ENCODE measurements around the gene MARCHF11.

Gene MARCHF11

DNA sequence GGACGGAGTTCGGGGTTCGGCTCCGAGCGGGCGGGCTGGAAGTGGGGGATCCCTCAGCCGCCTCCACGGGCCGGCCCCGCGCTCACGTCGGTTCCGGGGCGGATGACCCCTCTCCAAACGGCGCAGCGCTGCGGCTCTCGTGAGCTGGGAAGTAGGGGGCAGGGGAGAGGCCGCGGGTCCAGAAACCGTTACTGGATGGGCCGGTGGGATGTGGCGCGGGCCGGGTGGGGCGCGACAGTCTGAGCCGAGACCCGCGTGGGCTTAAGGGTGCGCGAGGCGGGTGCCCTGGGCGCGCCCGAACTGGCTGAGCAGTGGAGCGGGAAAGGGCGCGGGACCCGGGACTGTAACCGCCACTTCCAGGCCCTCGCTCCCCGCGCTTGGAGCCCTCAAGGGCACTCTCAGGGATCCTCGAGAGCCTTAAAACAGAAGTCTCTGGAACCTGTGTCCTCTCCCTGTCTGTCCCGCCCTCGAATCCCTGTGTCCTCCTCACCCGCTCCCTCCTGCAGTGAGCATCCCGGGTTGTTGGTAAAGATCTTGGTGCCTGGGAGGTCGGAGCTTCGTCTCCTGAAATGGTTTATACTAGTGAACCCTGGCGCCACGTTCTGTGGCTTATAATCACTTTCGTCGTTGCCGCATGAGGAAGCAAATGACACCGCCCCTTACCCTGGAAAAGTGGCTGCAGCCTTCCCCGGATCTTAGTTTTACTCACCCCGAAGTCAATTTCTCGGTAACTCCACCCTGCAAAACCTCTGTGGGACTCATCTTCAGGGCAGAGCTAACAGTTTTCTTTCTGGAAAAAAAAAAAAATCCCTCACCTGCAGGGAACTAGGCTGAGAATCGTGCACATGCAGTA, 571 bp upstream of the MARCHF11 start:
- no CpG with 5 or more reads among the region's 63 CpGs for WGBS (ENCODE audit: extremely low coverage, insufficient coverage, insufficient read length)
- Histone ChIP-seq H2BK120ac (ENCODE audit: insufficient read depth, low read length, poor library complexity) (no peak overlapping the region), H4K12ac (ENCODE audit: low read depth, low read length) (no peak overlapping the region), H3K27ac (ENCODE audit: low read depth, low read length) (no peak overlapping the region), H2AFZ (ENCODE audit: insufficient read depth, low read length, poor library complexity) (no peak overlapping the region), H3K18ac (ENCODE audit: low read length) (no peak overlapping the region), H3K79me2 (ENCODE audit: control insufficient read depth, insufficient read depth, low read length, poor library complexity) (no peaks in the 10 kb centered on the region), H3K14ac (ENCODE audit: low read length) (no peak overlapping the region), H2AK5ac (ENCODE audit: low read length) (no peak overlapping the region), H3K9me3 (ENCODE audit: insufficient read depth, low read depth, low read length) (no peaks in the 10 kb centered on the region), H3K79me1 (ENCODE audit: low read length) (no peaks in the 10 kb centered on the region), H4K8ac (ENCODE audit: low read depth, low read length) (no peak overlapping the region), H2BK5ac (ENCODE audit: low read depth, low read length, poor library complexity) (no peak overlapping the region), H3K23ac (ENCODE audit: low read length) (no peak overlapping the region), H3K4me1 (ENCODE audit: control insufficient read depth in 1 of 2, insufficient read depth in 2 of 2, low read length in 2 of 2) (peaks cover 4 to 6% of the 10 kb centered on the region in 2 experiments), H3K36me3 (ENCODE audit: control insufficient read depth in 1 of 2, insufficient read depth in 2 of 2, low read length in 2 of 2) (no peaks in the 10 kb centered on the region), H3K4ac (ENCODE audit: low read depth, low read length) (no peak overlapping the region), H4K91ac (ENCODE audit: low read depth, low read length) (no peak overlapping the region), H3K4me2 (ENCODE audit: low read length) (peak overlapping the region; percentile 61), H2BK12ac (ENCODE audit: low read length) (no peak overlapping the region), H3K4me3 (ENCODE audit: low read depth, low read length) (peak overlapping the region; percentile 57), H3K27me3 (ENCODE audit: insufficient read depth, low read length) (peaks cover 18% of the 10 kb centered on the region), H3K9ac (ENCODE audit: low read length) (no peak overlapping the region)
- no peak for DNase-seq

DNA sequence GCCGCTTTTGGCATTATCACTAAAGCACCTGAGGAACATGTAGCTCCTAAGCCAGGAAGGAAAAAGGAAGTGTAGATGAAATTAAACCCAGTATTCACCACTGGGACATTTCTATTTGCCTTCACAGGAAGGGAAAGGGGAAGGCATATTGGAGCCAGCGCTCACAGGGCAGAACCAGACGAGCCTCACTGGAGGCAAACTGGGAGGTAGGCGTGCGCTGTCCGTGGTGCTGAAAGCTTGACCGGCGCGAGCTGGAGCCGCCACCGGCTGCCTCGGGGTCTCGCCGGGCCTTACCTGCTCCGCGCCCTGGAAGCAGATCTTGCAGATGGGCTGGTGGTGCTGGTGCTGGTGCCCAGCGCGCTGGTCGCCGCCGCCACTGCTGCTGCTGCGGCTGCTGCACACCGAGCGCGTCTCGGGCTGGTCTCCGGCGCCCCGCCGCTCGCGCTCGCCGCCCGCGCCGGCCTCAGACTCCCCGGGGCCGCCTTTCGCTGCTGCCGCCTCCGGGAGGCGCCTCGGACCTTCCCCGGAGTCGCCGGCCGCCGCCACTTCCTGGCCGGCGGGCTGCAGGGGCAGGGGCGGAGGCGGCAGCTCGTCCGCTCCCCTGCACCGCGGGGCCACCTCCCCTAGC, 732 bp downstream of the MARCHF11 start:
- peak overlapping the region; percentile 98 for H3K4me2 ChIP-seq (ENCODE audit: low read length)
- no peak overlapping the region for H4K91ac ChIP-seq (ENCODE audit: low read depth, low read length)
- H3K14ac ChIP-seq (ENCODE audit: low read length) = no peak overlapping the region
- no peaks in the 10 kb centered on the region for H3K9me3 ChIP-seq (ENCODE audit: insufficient read depth, low read depth, low read length)
- H3K79me1 ChIP-seq (ENCODE audit: low read length) = no peaks in the 10 kb centered on the region
- no peak overlapping the region for H4K12ac ChIP-seq (ENCODE audit: low read depth, low read length)
- no peak overlapping the region for H3K4ac ChIP-seq (ENCODE audit: low read depth, low read length)
- no peak overlapping the region for H3K23ac ChIP-seq (ENCODE audit: low read length)
- no CpG with 5 or more reads among the region's 57 CpGs for WGBS (ENCODE audit: extremely low coverage, insufficient coverage, insufficient read length)
- H3K27me3 ChIP-seq (ENCODE audit: insufficient read depth, low read length) = peaks cover 18% of the 10 kb centered on the region
- H3K18ac ChIP-seq (ENCODE audit: low read length) = no peak overlapping the region
- H3K36me3 ChIP-seq (ENCODE audit: control insufficient read depth in 1 of 2, insufficient read depth in 2 of 2, low read length in 2 of 2) = no peaks in the 10 kb centered on the region
- H3K4me1 ChIP-seq (ENCODE audit: control insufficient read depth in 1 of 2, insufficient read depth in 2 of 2, low read length in 2 of 2) = peaks cover 4 to 6% of the 10 kb centered on the region in 2 experiments
- no peak overlapping the region for H2AK5ac ChIP-seq (ENCODE audit: low read length)
- no peak overlapping the region for H4K8ac ChIP-seq (ENCODE audit: low read depth, low read length)
- no peak overlapping the region for H3K27ac ChIP-seq (ENCODE audit: low read depth, low read length)
- no peak overlapping the region for H2BK120ac ChIP-seq (ENCODE audit: insufficient read depth, low read length, poor library complexity)
- DNase-seq = peak; percentile 58 to 83
- no peak overlapping the region for H2BK5ac ChIP-seq (ENCODE audit: low read depth, low read length, poor library complexity)
- no peak overlapping the region for H3K9ac ChIP-seq (ENCODE audit: low read length)
- no peaks in the 10 kb centered on the region for H3K79me2 ChIP-seq (ENCODE audit: control insufficient read depth, insufficient read depth, low read length, poor library complexity)
- peak overlapping the region; percentile 77 for H3K4me3 ChIP-seq (ENCODE audit: low read depth, low read length)
- no peak overlapping the region for H2AFZ ChIP-seq (ENCODE audit: insufficient read depth, low read length, poor library complexity)
- no peak overlapping the region for H2BK12ac ChIP-seq (ENCODE audit: low read length)

DNA sequence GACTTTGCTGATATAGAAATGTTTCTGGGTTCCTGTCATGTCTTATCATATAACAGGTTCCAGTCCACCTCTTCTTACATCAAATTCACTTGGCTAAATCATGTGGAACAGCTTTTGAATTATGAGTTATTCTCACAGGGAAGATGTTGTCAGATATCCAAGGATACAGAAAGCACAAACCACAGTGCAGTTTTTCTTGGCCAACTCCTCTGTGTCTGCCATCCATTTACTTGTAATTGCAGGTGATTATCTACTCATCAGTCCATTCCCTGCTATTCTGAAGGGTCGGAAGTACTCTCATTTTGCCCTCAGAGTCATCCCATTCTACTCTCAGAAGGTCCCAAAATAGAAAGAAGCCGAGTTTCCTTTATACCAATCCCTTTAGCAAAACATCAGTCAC, 10.0 kb downstream of the MARCHF11 start:
- Histone ChIP-seq H3K9ac (ENCODE audit: low read length) (no peak overlapping the region), H4K8ac (ENCODE audit: low read depth, low read length) (no peak overlapping the region), H3K18ac (ENCODE audit: low read length) (no peak overlapping the region), H4K91ac (ENCODE audit: low read depth, low read length) (no peak overlapping the region), H3K9me3 (ENCODE audit: insufficient read depth, low read depth, low read length) (no peaks in the 10 kb centered on the region), H3K4me1 (ENCODE audit: control insufficient read depth in 1 of 2, insufficient read depth in 2 of 2, low read length in 2 of 2) (no peaks in the 10 kb centered on the region), H3K4ac (ENCODE audit: low read depth, low read length) (no peak overlapping the region), H3K27me3 (ENCODE audit: insufficient read depth, low read length) (no peaks in the 10 kb centered on the region), H3K79me1 (ENCODE audit: low read length) (no peaks in the 10 kb centered on the region), H3K4me3 (ENCODE audit: low read depth, low read length) (no peak overlapping the region), H2BK120ac (ENCODE audit: insufficient read depth, low read length, poor library complexity) (no peak overlapping the region), H4K12ac (ENCODE audit: low read depth, low read length) (no peak overlapping the region), H3K14ac (ENCODE audit: low read length) (no peak overlapping the region), H3K36me3 (ENCODE audit: control insufficient read depth in 1 of 2, insufficient read depth in 2 of 2, low read length in 2 of 2) (no peaks in the 10 kb centered on the region), H3K4me2 (ENCODE audit: low read length) (no peak overlapping the region), H3K23ac (ENCODE audit: low read length) (no peak overlapping the region), H2AK5ac (ENCODE audit: low read length) (no peak overlapping the region), H2BK5ac (ENCODE audit: low read depth, low read length, poor library complexity) (no peak overlapping the region), H3K79me2 (ENCODE audit: control insufficient read depth, insufficient read depth, low read length, poor library complexity) (no peaks in the 10 kb centered on the region), H2BK12ac (ENCODE audit: low read length) (no peak overlapping the region), H3K27ac (ENCODE audit: low read depth, low read length) (no peak overlapping the region), H2AFZ (ENCODE audit: insufficient read depth, low read length, poor library complexity) (no peak overlapping the region)
- WGBS (ENCODE audit: extremely low coverage, insufficient coverage, insufficient read length) = no CpG with 5 or more reads among the region's 2 CpGs
- no peak for DNase-seq

DNA sequence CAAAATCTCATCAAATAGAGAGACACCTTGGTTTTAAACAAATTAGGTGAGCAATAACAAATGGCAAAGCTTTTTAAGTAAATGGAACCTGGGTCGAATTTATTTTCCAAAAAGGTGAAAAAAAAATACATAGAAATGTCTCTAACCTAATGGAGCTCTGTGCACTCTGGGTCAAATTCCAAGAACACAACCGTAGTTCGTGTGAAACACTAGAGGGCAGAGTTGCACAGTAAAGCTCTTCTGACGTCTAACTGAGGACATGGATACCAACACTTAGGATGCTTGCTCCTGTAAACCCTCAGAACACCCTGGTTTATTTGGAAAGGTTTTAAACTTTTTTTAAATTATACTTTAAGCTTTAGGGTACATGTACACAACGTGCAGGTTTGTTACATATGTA, 18.9 kb downstream of the MARCHF11 start:
- Histone ChIP-seq H2AK5ac (ENCODE audit: low read length) (no peak overlapping the region), H3K27ac (ENCODE audit: low read depth, low read length) (no peak overlapping the region), H2BK12ac (ENCODE audit: low read length) (no peak overlapping the region), H3K14ac (ENCODE audit: low read length) (no peak overlapping the region), H2AFZ (ENCODE audit: insufficient read depth, low read length, poor library complexity) (no peak overlapping the region), H3K9me3 (ENCODE audit: insufficient read depth, low read depth, low read length) (no peaks in the 10 kb centered on the region), H4K12ac (ENCODE audit: low read depth, low read length) (no peak overlapping the region), H3K4ac (ENCODE audit: low read depth, low read length) (no peak overlapping the region), H3K18ac (ENCODE audit: low read length) (no peak overlapping the region), H2BK120ac (ENCODE audit: insufficient read depth, low read length, poor library complexity) (no peak overlapping the region), H3K4me3 (ENCODE audit: low read depth, low read length) (no peak overlapping the region), H3K23ac (ENCODE audit: low read length) (no peak overlapping the region), H3K79me1 (ENCODE audit: low read length) (no peaks in the 10 kb centered on the region), H3K27me3 (ENCODE audit: insufficient read depth, low read length) (no peaks in the 10 kb centered on the region), H3K36me3 (ENCODE audit: control insufficient read depth in 1 of 2, insufficient read depth in 2 of 2, low read length in 2 of 2) (no peaks in the 10 kb centered on the region), H3K4me2 (ENCODE audit: low read length) (no peak overlapping the region), H4K8ac (ENCODE audit: low read depth, low read length) (no peak overlapping the region), H3K4me1 (ENCODE audit: control insufficient read depth in 1 of 2, insufficient read depth in 2 of 2, low read length in 2 of 2) (no peaks in the 10 kb centered on the region), H3K9ac (ENCODE audit: low read length) (no peak overlapping the region), H2BK5ac (ENCODE audit: low read depth, low read length, poor library complexity) (no peak overlapping the region), H3K79me2 (ENCODE audit: control insufficient read depth, insufficient read depth, low read length, poor library complexity) (no peaks in the 10 kb centered on the region), H4K91ac (ENCODE audit: low read depth, low read length) (no peak overlapping the region)
- WGBS (ENCODE audit: extremely low coverage, insufficient coverage, insufficient read length) = no CpG with 5 or more reads among the region's 5 CpGs
- peak; percentile 27 to 76 for DNase-seq
